ENCODE results near the gene SP3. TPM values are rescaled to one million over a fixed set of nuclear protein-coding genes. Genes with fewer than 3 reads are reported as not detected.

SP3 gene
- polyA plus RNA-seq, 2 of the 4 experiments (the other 2 are of a cell fraction) = 40.1 to 83.1 TPM

- H3K4me2 ChIP-seq = no peak overlapping the region
- ATAC-seq (no peak), DNase-seq (ENCODE audit: low read depth in 1 of 2, low spot score in 1 of 2) (no peak), FAIRE-seq (no peak)
- ChIA-PET POLR2A (interaction anchor here (0.8 kb wide), 1 partner anchor 38 kb away, joined by 3 read pairs; no protein-coding TSS in a partner anchor), CTCF (interaction anchor here (1.1 to 1.4 kb wide), 3 partner anchors 10 to 612 kb away, joined by 3 to 4 read pairs (median 3); no protein-coding TSS in a partner anchor)
- H3K4me3 ChIP-seq = no peak overlapping the region
- WGBS (ENCODE audit: missing lambda C conversion rate) = 92% methylated on average over 2 of the region's 2 CpGs
- H3K4me1 ChIP-seq = peaks cover 5% of the 10 kb centered on the region; the same call in 2 of the 3 replicates
- TF ChIP-seq, protein P1, sequence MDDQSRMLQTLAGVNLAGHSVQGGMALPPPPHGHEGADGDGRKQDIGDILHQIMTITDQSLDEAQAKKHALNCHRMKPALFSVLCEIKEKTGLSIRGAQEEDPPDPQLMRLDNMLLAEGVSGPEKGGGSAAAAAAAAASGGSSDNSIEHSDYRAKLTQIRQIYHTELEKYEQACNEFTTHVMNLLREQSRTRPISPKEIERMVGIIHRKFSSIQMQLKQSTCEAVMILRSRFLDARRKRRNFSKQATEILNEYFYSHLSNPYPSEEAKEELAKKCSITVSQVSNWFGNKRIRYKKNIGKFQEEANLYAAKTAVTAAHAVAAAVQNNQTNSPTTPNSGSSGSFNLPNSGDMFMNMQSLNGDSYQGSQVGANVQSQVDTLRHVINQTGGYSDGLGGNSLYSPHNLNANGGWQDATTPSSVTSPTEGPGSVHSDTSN (IDR thresholded peaks at IDR 0.05) = no peak
- TF ChIP-seq REST (IDR thresholded peaks at IDR 0.05) = no peak
- no peak for TF ChIP-seq ZC3H11A (IDR thresholded peaks at IDR 0.05)
- TF ChIP-seq ZFP36 (IDR thresholded peaks at IDR 0.05; ENCODE audit: borderline replicate concordance, partially characterized antibody) = no peak
- no peak for TF ChIP-seq POLR2AphosphoS2 (conservative IDR thresholded peaks at IDR 0.05; ENCODE audit: low read length)
- no peak for TF ChIP-seq HOXB13 (CRISPR knock-in tag; IDR thresholded peaks at IDR 0.05; ENCODE audit: low read depth)
- no peak for TF ChIP-seq USF2 (IDR thresholded peaks at IDR 0.05)
- no peak for TF ChIP-seq NR3C1 (IDR thresholded peaks at IDR 0.05)
- no peak for TF ChIP-seq MAX (IDR thresholded peaks at IDR 0.05)
- no peak for TF ChIP-seq HOXB5 (CRISPR knock-in tag; IDR thresholded peaks at IDR 0.05)
- no peak for TF ChIP-seq PHF8 (IDR thresholded peaks at IDR 0.05; ENCODE audit: borderline replicate concordance, low read depth)
- no peak for TF ChIP-seq HOXA7 (CRISPR knock-in tag; IDR thresholded peaks at IDR 0.05)
- no peak for TF ChIP-seq ESRRA (IDR thresholded peaks at IDR 0.05; ENCODE audit: borderline replicate concordance, low read length)
- TF ChIP-seq, protein P2, sequence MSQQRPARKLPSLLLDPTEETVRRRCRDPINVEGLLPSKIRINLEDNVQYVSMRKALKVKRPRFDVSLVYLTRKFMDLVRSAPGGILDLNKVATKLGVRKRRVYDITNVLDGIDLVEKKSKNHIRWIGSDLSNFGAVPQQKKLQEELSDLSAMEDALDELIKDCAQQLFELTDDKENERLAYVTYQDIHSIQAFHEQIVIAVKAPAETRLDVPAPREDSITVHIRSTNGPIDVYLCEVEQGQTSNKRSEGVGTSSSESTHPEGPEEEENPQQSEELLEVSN (IDR thresholded peaks at IDR 0.05; ENCODE audit: borderline replicate concordance, low read depth) = no peak
- TF ChIP-seq GATA3 (IDR thresholded peaks at IDR 0.05; ENCODE audit: borderline replicate concordance) = no peak
- no peak for TF ChIP-seq EP300 (IDR thresholded peaks at IDR 0.05)
- TF ChIP-seq, protein P3, sequence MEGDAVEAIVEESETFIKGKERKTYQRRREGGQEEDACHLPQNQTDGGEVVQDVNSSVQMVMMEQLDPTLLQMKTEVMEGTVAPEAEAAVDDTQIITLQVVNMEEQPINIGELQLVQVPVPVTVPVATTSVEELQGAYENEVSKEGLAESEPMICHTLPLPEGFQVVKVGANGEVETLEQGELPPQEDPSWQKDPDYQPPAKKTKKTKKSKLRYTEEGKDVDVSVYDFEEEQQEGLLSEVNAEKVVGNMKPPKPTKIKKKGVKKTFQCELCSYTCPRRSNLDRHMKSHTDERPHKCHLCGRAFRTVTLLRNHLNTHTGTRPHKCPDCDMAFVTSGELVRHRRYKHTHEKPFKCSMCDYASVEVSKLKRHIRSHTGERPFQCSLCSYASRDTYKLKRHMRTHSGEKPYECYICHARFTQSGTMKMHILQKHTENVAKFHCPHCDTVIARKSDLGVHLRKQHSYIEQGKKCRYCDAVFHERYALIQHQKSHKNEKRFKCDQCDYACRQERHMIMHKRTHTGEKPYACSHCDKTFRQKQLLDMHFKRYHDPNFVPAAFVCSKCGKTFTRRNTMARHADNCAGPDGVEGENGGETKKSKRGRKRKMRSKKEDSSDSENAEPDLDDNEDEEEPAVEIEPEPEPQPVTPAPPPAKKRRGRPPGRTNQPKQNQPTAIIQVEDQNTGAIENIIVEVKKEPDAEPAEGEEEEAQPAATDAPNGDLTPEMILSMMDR (IDR thresholded peaks at IDR 0.05) = no peak
- no peak for TF ChIP-seq SMC3 (IDR thresholded peaks at IDR 0.05)
- TF ChIP-seq HMGXB4 (CRISPR knock-in tag; IDR thresholded peaks at IDR 0.05; ENCODE audit: borderline replicate concordance) = no peak
- no peak overlapping the region for H3K27ac ChIP-seq
- no peaks in the 10 kb centered on the region for H3K9me3 ChIP-seq
Measured at GRCh38 chr2:174014699-174015070, 49.5 kb upstream of the SP3 start.
